Lower leg skin (tissue), 4 donors: ENCODE data around the gene FN1. TPM values are rescaled to one million over a fixed set of nuclear protein-coding genes. Genes with fewer than 3 reads are reported as not detected.

Source experiments
- DNase-seq, 2 donors: peaks; one replicate each; pipeline ENCODE4 v3.0.0-alpha.2; 2019; ENCODE audit warnings: low spot score in 2 of 2
- H3K4me3 ChIP-seq: fragments of 200-600 bp; sonication (generic); 2 replicates; pipeline ENCODE4 v1.5.1; 2017; ENCODE audit warnings: mild to moderate bottlenecking, low read depth; ENCODE audit not compliant: poor library complexity, severe bottlenecking
- POLR2A ChIP-seq, 2 donors: fragments of 450-650 bp; IDR thresholded peaks; one replicate each; pipeline ENCODE4 v1.6.1; 2016 to 2017; ENCODE audit warnings: antibody characterized with exemption in 2 of 2, mild to moderate bottlenecking in 1 of 2, moderate library complexity in 1 of 2
- WGBS, 2 donors: methylation state at CpG; one replicate each; pipeline ENCODE4 v1.1.5; 2018; 5-methylcytosine and 5-hydroxymethylcytosine counted together
- intact Hi-C: fragments of 100-400 bp; cut with DNase I; formaldehyde crosslinking; loops from one replicate; pipeline ENCODE4 v1.15.0; 2023; ENCODE audit warnings: low total_unique reads
- total RNA-seq, 4 donors: library from RNA; depleted of rRNA; stranded (reverse); fragments of >200 nt; gene quantifications; one replicate each; pipeline ENCODE4 v1.1.0, GENCODE V29; 2016
- TF ChIP-seq, protein P1 (sequence below), 3 donors: fragments of 450-650 bp; IDR thresholded peaks; one replicate each; pipeline ENCODE4 v1.5.1; 2016; ENCODE audit warnings: antibody characterized with exemption in 3 of 3, mild to moderate bottlenecking in 3 of 3, moderate library complexity in 2 of 3

FN1 gene
- total RNA-seq, 4 donors from 2014 or later, result 38.2 to 149 (median 52.8) TPM

DNA sequence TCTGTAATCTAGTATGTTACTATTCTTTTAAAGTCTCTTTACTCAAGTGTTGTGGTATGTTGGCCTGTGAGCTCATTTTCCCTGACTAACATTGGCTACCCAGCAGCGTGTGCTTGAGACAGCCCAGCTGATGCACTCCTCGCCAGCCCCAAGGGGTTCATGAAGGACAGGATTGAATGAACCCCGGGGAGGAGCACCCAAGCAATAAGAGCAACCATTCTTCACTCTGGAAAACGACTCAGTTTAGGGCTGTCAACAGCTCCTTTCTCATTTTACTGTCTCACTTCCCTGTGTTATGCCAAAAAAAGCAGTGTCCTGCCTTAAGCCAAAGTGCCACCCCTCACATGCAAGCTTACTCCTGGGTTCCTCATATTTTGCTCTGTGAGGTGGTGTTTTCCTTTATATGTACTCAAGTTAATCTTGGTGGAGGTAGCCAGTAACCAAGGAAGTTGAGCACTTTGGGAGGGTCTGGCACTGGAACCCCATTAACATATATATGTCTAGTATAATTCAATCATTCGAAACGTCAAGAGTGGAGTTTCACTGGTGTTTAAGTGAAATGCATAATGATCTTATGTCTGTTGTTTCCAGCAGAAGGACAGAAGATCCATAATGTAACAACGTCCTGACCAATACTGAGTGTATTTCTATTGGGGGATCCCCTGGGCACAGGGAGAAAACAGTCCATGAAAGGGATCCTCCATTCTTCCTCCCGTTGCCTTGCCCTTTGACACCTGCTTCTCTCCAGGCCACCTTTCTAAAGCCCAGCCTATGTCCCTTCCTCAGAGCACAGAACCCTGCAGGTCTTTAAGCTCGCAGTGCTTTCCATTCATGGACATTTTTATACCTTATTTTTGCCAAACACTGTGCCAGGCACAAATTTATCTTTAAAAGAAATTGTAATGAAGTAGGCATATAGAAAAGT lies 80.8 kb downstream of the FN1 start:
- no peak overlapping the region for H3K4me3 ChIP-seq
- DNase-seq, result no peak
- intact Hi-C loops, result no loop called here
- 84% methylated on average over 9 of the region's 9 CpGs for WGBS, 2 donors
- TF ChIP-seq, protein P1, sequence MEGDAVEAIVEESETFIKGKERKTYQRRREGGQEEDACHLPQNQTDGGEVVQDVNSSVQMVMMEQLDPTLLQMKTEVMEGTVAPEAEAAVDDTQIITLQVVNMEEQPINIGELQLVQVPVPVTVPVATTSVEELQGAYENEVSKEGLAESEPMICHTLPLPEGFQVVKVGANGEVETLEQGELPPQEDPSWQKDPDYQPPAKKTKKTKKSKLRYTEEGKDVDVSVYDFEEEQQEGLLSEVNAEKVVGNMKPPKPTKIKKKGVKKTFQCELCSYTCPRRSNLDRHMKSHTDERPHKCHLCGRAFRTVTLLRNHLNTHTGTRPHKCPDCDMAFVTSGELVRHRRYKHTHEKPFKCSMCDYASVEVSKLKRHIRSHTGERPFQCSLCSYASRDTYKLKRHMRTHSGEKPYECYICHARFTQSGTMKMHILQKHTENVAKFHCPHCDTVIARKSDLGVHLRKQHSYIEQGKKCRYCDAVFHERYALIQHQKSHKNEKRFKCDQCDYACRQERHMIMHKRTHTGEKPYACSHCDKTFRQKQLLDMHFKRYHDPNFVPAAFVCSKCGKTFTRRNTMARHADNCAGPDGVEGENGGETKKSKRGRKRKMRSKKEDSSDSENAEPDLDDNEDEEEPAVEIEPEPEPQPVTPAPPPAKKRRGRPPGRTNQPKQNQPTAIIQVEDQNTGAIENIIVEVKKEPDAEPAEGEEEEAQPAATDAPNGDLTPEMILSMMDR (IDR thresholded peaks at IDR 0.05), result no peak
- no peak for TF ChIP-seq POLR2A (IDR thresholded peaks at IDR 0.05)

DNA sequence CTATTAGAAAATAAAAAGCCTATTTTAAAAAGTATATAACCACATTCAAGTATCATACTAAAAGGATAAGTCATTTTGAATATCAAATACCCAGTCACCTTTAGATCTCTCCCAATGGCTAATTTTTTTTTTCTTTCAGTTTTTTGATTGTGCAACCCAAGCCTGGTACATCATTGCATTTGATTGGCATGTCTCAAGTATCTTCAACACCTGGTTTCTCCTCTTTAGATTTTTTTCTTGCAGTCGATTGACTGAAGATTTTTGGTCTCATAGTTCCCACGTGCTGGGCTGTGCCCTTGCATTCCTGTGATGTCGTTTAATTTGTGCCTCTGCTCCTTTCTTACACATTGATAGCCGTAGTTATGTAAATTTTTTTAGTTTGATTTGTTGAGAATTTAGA lies 83.3 kb downstream of the FN1 start:
- DNase-seq, result no peak
- intact Hi-C loops, result no loop called here
- WGBS, 2 donors, result 40 to 46% methylated on average over 4 of the region's 4 CpGs
- no peak overlapping the region for H3K4me3 ChIP-seq
- TF ChIP-seq POLR2A (IDR thresholded peaks at IDR 0.05), result no peak
- TF ChIP-seq, protein P1 (IDR thresholded peaks at IDR 0.05), result no peak

DNA sequence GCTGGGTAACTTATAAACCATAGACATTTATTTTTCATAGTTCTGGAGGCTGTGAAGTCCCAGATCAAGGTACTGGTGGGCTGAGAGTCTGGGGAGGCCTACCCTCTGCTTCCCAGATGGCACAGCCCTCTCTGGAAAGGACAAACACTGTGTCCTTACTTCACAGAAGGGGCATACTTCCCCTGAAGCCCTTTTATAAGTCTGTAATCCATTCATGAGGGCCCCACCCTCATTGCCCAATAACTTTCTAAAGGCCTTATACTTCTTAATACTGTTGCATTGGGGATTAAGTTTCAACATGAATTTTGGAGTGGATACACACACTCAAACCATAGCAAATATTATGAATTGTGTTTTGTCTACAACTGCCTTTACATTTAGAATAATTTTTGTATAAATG lies 88.0 kb downstream of the FN1 start:
- TF ChIP-seq, protein P1 (IDR thresholded peaks at IDR 0.05), result no peak
- intact Hi-C loops, result no loop called here
- H3K4me3 ChIP-seq, result no peak overlapping the region
- DNase-seq, result no peak

DNA sequence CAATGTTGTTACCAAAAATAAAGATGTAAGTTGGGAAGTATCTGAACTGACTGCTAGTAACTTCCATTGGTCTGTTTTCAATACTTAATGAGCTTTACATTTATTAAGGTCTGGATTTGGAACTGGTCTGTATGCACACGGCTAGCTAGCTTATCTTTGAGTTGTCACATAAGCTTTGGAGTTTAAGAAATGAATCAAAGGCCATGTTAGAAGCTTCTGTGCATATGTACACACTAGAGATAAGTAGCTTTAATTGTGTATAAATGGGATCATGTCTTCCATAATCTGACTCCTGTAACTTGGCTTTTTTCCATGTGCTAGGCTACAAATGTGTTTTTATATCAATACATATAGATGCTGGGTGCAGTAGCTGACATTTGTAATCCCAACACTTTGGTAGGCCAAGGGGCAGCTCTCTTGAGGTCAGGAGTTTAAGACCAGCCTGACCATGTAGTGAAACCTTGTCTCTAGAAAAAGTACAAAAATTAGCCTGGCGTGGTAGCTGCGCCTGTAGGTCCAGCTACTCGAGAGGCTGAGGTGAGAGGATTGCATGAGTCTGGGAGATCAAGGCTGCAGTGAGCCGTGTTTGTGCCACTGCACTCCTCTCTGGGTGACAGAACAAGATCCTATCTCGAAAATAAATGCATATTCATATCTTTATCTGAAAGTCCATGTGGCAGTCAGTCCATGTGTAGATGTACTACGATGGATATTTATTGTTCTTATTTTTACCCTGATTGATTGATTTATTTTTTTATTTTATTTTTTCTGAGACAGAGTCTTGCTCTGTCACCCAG lies 96.8 kb downstream of the FN1 start:
- TF ChIP-seq, protein P1 (IDR thresholded peaks at IDR 0.05), result no peak
- no peak for TF ChIP-seq POLR2A (IDR thresholded peaks at IDR 0.05)
- 93 to 96% methylated on average over 7 of the region's 7 CpGs for WGBS, 2 donors
- no peak overlapping the region for H3K4me3 ChIP-seq
- intact Hi-C loops, result no loop called here
- no peak for DNase-seq

DNA sequence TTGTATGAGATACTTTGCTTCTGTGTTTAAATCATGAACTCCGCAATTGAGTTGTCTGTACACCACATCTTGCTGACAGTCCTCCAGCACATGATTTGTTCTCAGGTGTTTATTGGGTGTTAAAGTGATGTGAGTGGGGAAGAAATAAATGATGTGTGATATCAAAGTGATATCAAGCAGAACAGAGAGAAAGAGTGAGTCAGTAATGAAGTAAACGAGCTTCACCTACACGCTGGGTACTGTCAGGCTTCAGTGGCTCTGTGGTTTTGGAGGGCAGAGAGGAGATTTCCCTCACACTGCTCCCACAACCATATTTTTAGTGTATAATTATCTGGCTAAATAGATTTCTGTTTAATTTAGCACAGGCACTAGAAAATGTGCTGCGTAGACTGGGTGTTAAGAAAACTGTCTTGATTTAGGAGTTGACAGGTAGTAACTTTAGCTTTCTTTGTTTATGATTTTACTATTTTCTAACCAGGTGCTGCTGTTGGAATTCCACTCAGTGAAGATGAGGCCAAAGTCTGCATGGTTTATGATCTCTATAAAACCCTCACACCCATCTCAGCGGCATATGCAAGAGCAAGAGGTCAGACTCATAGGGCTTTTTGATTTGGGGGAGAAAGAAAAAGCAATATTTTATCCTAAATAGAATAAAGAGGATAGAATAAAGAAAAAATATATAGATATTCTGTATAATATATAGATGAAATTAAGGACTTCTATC lies 102.8 kb downstream of the FN1 start:
- no peak for TF ChIP-seq POLR2A (IDR thresholded peaks at IDR 0.05)
- TF ChIP-seq, protein P1 (IDR thresholded peaks at IDR 0.05), result no peak
- intact Hi-C loops, result no loop called here

More for the DNA sequence above, 102.8 kb downstream of the FN1 start:
- H3K4me3 ChIP-seq, result no peak overlapping the region
- no peak for DNase-seq
- 92 to 93% methylated on average over 5 of the region's 5 CpGs for WGBS, 2 donors
